Measurements from ENCODE around the gene PLB1.
A peak's percentile ranks its signal among the peaks of the same experiment; 100 is the strongest.

The PLB1 gene

GRCh38 chr2:28495551-28496250 lies at the start of gene PLB1:
PLB1 (plus strand) TSS chr2:28496060; CDS start chr2:28496115, 55 bp downstream.
- DNase-seq (ENCODE audit: low read depth in 2 of 2), result no peak

GRCh38 chr2:28446531-28446930 lies 49.3 kb upstream of the PLB1 start:
- no peak for DNase-seq (ENCODE audit: low read depth in 2 of 2)

GRCh38 chr2:28447086-28447485 lies 48.8 kb upstream of the PLB1 start:
- no peak for DNase-seq (ENCODE audit: low read depth in 2 of 2)

GRCh38 chr2:28447943-28448792 lies 47.7 kb upstream of the PLB1 start:
- DNase-seq (ENCODE audit: low read depth in 2 of 2), result no peak

- DNase-seq (ENCODE audit: low read depth in 2 of 2), result no peak
Observed at GRCh38 chr2:28448793-28449100, 47.1 kb upstream of the PLB1 start.

- no peak for DNase-seq (ENCODE audit: low read depth in 2 of 2)
Observed at GRCh38 chr2:28449126-28449487, 46.8 kb upstream of the PLB1 start.

- peak; percentile 87 for DNase-seq (ENCODE audit: low read depth in 2 of 2)
Observed at GRCh38 chr2:28449488-28450395, 46.1 kb upstream of the PLB1 start.

- no peak for DNase-seq (ENCODE audit: low read depth in 2 of 2)
Observed at GRCh38 chr2:28450901-28451565, 44.8 kb upstream of the PLB1 start.

- DNase-seq (ENCODE audit: low read depth in 2 of 2), result no peak
Observed at GRCh38 chr2:28451793-28452533, 43.9 kb upstream of the PLB1 start.

- peak; percentile 64 to 84 for DNase-seq (ENCODE audit: low read depth in 2 of 2)
Observed at GRCh38 chr2:28452534-28453081, 43.3 kb upstream of the PLB1 start.

GRCh38 chr2:28453396-28453795 lies 42.5 kb upstream of the PLB1 start:
- DNase-seq (ENCODE audit: low read depth in 2 of 2), result no peak

GRCh38 chr2:28454016-28454930 lies 41.6 kb upstream of the PLB1 start:
- no peak for DNase-seq (ENCODE audit: low read depth in 2 of 2)

GRCh38 chr2:28457237-28457636 lies 38.6 kb upstream of the PLB1 start:
- no peak for DNase-seq (ENCODE audit: low read depth in 2 of 2)

GRCh38 chr2:28461056-28461455 lies 34.8 kb upstream of the PLB1 start:
- DNase-seq (ENCODE audit: low read depth in 2 of 2), result no peak

GRCh38 chr2:28462122-28462521 lies 33.7 kb upstream of the PLB1 start:
- no peak for DNase-seq (ENCODE audit: low read depth in 2 of 2)

GRCh38 chr2:28463211-28463816 lies 32.5 kb upstream of the PLB1 start:
- no peak for DNase-seq (ENCODE audit: low read depth in 2 of 2)

GRCh38 chr2:28463893-28464292 lies 32.0 kb upstream of the PLB1 start:
- no peak for DNase-seq (ENCODE audit: low read depth in 2 of 2)

GRCh38 chr2:28465148-28465885 lies 30.5 kb upstream of the PLB1 start:
- no peak for DNase-seq (ENCODE audit: low read depth in 2 of 2)

GRCh38 chr2:28469304-28469703 lies 26.6 kb upstream of the PLB1 start:
- no peak for DNase-seq (ENCODE audit: low read depth in 2 of 2)

All from stimulated activated CD4-positive, alpha-beta T cell treated with anti-CD3 and anti-CD28 coated beads, Interleukin-15, amount 100 ng/mL, for 48 hours (primary cell).